Pulmonary artery endothelial cell (primary cell): ENCODE data around the gene SPDYE2. TPM values are rescaled to one million over a fixed set of nuclear protein-coding genes. Genes with fewer than 3 reads are reported as not detected.
A peak's percentile ranks its signal among the peaks of the same experiment; 100 is the strongest.
"Not testable (repeated sequence)": the region's sequence is repeated elsewhere in the genome, so short reads cannot be mapped to it uniquely, and the experiment has no call there.

ENCODE experiments used
- DNase-seq: peaks from one replicate; pipeline ENCODE4 v3.0.0-alpha.2; 2011; ENCODE audit warnings: low read depth, low spot score
- total RNA-seq: library from RNA; depleted of rRNA; stranded (reverse); fragments of >200 nt; gene quantifications from 2 replicates; pipeline ENCODE4 v1.2.3, GENCODE V29; 2014

SPDYE2 gene, protein sequence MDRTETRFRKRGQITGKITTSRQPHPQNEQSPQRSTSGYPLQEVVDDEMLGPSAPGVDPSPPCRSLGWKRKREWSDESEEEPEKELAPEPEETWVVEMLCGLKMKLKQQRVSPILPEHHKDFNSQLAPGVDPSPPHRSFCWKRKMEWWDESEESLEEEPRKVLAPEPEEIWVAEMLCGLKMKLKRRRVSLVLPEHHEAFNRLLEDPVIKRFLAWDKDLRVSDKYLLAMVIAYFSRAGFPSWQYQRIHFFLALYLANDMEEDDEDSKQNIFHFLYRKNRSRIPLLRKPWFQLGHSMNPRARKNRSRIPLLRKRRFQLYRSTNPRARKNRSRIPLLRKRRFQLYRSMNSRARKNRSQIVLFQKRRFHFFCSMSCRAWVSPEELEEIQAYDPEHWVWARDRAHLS
- not detected in 2 replicates for total RNA-seq

DNA sequence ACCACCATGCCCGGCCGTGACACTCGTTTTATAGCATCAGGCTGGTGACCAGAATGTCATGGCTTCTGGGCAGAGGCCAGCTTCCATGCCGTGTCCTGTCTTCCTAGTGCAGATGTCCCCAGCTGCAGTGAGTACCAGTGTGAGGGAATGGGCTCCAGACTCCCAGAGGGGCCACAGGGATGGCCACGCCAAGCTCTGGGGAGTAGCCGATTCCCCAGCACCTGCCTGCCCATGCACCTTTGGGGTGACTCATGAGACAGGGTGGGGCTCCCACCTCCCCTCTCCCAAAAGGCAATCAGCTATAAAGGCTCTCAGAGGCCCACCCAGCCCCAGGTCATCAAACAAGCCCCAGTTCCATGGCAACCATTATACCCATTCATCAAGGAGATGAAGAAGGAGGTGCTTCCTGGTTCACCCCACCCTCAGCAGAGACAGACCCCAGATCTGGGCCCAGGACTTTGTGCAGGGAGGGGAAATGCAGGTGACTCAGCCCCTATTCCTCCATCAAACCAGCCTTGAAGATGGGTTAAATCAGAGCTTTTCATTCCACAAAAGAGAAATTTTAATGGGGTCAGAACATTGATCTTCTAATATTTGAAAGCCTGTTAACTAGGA lies at the start of gene SPDYE2:
Gene SPDYE2 (plus strand): TSS at position 419 of the 615 bp plus-strand sequence. CDS start 2,030 bp downstream, outside the sequence.
- not testable (repeated sequence) for DNase-seq

DNA sequence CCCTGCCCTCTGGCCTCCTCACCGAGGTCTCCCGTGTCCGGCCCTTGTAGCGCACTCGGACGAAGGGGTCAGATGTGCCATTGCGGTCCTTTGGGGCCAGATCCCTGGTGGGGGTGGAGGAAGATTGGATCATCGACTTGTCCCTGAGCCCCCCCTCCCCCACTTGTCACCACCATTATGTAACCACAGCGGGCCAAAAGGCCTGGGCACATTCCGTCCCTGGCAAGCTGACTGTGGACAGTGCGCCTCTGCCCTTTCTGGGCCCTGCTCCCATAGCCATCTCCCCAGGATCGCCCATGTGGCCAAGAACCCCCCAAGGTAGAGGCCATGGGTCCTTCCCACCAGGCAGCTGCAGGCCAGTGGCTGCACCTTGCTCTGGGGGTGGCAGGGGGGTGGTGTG lies 47.9 kb upstream of the SPDYE2 start:
- DNase-seq, result not testable (repeated sequence)

DNA sequence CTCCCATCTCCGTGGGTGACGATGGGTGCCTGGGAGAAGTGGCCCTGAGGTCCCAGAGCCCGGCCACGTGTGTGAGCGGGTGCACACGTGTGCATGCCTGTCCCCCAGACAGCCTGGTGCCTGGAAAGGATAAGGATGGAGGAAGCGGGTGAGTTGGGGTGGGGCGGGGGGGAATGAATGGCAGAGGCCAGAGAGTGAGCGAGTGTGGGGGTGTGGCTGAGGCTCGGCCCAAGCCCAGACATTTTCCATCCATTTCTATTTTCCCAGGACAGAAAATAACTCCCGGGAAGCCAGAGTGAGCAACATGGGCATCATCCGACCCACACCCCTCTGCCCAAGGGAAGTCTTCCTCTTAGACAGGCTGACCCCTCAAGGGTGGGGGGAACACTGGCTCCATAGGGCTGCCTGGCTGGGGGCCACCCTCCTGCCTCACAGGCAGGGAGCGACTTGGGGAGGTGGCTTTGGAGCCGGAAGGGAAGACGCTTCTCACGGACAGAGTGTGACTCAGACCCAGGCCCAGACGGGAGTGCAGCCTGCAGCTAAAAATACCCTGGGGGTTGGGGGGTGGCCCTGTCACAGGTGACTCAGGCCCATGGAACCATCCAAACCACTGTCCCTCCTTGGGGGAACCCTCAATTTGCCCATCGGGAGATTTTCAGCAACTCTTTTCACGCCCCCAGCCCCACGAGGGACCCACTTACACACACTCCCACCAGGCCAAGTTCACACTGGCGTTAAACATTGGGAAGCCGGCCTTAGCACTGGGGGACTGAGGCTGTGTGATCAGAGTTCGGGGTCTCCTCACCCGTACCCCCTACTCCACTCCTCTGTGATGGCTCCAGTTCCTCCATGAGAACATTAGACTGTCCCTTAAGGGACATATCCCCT lies 45.5 kb upstream of the SPDYE2 start:
- not testable (repeated sequence) for DNase-seq

GRCh38 chr7:102507410-102508088 lies 43.5 kb upstream of the SPDYE2 start:
- DNase-seq, result not testable (repeated sequence)

DNA sequence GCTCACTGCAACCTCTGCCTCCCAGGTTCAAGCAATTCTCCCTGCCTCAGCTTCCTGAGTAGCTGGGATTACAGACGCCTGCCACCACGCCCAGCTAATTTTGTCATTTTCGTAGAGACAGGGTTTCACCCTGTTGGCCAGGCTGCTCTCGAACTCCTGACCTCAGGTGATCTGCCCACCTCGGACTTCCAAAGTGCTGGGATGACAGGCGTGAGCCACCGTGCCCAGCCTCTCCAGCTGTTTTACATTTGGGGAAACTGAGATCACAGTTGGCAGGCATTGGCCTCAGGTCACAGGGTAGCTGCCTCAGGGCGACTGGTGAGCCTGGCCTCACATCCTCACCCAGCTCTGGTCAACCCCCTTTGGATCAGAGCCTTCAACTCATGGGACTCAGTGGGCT lies 40.5 kb upstream of the SPDYE2 start:
- DNase-seq, result not testable (repeated sequence)

- DNase-seq, result not testable (repeated sequence)
Measured at GRCh38 chr7:102511860-102512522, 39.0 kb upstream of the SPDYE2 start.

DNA sequence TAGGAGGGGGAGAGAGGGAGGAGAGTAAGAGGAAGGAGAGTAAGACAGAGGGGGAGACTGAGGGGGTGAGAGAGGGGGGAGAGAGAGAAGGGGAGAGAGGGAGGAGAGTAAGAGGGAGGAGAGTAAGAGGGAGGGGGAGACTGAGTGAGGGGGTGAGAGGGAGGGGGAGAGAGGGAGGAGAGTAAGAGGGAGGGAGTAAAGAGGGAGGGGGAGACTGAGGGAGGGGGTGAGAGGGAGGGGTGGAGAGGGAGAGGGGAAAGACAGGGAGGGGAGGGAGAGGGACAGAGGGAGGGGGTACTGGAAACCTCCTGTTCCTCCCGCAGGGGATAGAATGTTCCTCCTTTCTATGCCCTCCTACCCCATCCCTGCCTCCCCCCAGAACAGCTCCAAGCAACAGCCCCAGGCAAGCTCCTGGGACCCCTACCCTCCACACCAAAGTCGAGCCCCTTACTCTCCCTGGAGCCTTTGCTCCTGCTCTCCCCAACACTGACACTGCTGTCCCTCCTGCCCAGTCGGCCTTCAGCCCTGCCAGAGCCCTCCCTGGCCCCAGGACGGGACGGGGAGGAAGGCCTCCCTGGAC lies 38.3 kb upstream of the SPDYE2 start:
- DNase-seq, result peak; percentile 26

DNA sequence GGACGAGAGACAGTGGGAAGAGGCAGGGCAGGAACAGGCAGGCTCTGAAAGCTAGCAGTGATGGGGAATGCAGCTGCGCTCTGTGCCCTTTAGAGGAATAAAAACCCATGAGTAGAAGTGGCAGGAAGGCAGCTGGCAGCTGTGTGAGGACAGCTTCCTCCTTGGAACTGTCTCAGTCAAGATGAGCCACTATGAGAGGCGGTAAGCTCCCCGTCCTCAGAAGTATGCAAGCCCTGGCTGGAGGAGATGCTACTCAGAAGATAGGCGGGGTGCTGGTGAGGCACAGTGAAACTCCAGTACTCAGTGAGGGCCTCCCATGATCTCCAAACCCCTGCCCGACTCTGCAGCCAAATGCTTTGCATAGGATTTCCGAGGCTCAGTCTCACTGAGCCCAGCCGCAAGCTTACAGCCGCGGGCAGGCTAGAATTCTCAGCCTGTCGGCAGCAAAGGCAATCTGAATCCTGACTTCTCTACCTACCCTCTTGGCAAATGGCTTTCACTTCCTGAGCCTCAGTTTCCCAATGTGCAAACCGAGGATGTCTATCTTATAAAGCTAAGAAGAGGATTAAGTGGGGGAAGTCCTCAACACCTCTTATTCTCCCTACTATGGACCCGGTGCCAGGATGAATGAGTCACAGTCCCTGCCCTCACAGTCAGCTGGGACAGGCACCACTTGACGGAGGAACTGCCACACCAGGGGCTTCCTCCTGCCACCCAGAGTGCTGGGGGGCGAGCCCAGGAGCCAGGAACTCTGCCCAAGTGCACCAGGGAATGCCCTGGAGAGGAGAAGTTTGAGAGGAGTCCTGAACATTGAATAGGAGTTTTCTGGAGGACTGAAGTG lies 35.9 kb upstream of the SPDYE2 start:
- not testable (repeated sequence) for DNase-seq

DNA sequence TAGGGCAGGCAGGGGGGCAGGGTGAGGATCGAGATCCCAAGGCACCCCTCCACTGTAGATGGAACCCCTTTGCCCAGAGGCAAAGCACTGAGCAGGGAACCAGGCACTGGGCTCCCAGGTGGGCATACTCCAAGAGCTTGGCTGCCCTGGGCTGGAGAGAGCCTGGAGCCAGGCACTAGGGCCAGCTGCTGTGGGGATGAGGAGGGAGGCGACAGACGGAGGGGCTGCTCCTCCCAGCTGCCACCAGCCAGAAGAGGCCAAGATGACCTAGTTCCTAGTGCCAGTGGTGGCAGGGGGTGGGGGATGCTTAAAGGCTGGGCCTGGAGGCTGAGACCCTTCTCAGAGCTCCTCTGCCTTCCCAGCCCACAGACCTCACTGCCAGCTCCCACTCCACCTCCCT lies 35.1 kb upstream of the SPDYE2 start:
- DNase-seq, result not testable (repeated sequence)

DNA sequence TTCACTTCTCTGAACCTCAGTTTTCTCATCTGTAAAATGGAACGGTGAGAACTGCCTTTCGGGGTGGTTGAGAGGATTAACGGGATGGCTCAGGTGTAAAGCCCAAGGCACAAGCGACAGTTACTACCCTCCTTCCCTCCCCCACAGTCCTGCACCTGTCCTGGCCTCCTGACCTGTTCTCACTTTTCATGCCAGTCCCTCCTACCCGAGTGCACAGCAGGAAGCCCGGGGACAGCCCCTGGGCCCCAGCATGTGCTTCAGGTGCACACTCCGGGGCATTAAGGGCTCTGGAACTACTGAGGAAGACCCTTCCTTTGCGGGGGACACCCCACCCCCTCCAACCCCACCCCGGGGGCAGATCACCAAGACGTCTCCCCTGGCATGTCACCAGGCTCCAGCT lies 34.1 kb upstream of the SPDYE2 start:
- not testable (repeated sequence) for DNase-seq

- DNase-seq, result not testable (repeated sequence)
Measured at GRCh38 chr7:102517550-102518147, 33.4 kb upstream of the SPDYE2 start, which contains the start of gene RASA4B. TSS of gene RASA4B (minus strand) at chr7:102517777. CDS start at chr7:102517710, 67 bp downstream.

- not testable (repeated sequence) for DNase-seq
Measured at GRCh38 chr7:102520797-102521196, 30.2 kb upstream of the SPDYE2 start.

DNA sequence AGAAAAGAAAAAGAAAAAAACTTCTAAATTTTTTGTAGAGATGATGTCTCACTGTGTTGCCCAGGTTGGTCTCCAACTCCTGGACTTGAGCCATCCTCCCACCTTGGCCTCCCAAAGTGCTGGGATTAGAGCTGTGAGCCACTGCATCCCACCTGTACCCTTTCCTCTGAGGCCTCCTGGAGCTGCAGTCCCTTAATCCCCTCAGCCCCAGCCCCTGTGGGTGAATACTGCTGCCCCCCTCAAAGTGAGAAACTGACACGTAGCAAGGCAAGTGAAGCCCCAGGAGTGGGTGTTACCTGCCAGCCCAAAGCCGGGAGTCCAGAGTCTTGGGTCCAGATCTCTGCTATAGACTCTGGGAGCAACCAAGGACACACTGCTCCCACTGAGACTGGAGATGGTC lies 26.2 kb upstream of the SPDYE2 start:
- not testable (repeated sequence) for DNase-seq

DNA sequence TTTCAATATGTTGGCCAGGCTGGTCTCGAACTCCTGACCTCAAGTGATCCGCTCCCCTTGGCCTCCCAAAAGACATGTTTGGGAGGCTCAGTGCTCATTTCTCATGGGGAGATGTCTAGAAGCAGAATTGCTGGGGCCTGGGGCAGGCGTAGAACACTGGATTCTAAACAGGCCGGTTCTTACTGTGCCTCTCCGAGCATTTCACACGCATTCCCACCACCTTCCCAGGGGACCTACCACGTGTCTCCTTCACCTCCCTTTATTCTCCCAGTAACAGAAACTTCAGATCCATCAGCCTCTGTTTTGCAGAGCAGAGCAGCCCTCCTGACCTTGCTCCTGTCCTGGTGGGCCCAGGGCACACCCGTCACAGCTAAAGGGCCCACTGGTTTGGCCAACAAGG lies 23.8 kb upstream of the SPDYE2 start:
- DNase-seq, result not testable (repeated sequence)

DNA sequence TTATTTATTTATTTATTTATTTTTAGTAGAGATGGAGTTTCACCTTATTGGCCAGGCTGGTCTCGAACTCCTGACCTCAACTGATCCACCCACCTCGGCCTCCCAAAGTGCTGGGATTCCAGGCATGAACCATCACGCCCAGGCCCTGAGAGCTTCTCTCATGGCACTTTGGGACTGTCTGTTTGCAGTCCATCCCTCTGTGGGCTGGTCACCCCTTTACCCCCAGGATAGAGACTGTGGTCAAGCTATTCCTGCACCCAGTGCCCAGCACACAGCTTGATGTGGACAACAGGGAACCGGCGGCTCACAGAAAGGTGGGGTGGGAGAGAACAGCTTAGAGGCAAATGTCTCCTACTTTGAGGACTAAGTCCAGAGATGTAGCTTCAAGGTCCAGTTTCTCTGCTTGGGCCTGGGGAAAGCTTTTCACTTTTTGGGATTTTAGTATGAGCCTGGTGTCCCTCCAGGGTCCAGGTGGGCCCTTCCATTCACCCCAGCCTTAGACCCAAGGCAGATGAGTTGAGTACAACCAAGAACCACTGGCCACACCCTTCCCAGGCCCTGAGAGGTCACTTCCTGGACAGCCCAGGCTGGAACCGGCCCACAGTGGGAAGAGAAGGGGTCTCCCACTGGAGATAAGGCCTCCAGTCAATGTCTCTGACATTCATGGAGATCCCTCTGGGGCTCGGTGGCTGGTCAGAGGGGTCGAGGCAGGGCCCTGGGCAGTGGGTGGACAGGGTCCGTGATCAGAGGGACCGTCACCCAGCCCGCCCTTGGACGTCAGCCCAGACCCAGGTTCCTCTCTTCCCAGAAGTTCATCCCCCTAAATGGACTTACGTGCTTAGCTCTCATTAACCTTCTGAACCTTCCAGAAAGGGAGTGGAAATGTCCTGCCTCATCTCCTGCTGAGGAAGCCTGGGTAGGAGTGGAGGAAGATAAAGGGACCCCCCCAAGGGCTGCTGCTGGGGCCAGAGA lies 22.9 kb upstream of the SPDYE2 start:
- not testable (repeated sequence) for DNase-seq

DNA sequence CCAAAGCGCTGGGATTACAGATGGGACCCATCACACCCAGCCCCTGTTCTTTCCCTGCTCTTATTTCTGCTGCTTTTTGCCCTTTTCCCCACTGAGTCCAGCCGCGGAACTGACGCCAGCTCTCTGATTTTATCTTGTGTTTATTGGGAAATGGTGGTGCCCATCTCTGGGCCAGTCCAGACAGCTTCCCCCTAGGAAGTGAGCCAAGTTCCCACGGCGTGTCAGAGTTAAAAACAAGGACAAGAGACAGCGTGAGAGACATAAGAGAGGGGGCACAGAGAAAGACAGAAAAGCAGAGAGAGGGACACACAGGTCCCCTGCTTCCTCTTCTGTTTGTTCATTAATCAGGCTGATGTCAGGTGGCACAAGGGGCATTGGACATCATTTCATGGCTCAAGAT lies 19.4 kb upstream of the SPDYE2 start:
- not testable (repeated sequence) for DNase-seq

GRCh38 chr7:102532127-102532526 lies 18.9 kb upstream of the SPDYE2 start:
- not testable (repeated sequence) for DNase-seq
